GM21723 (cell line): Measurements from ENCODE around the gene PSTPIP2.

Experiments
- ATAC-seq: cut with Tn5 transposase; IDR thresholded peaks from one replicate; pipeline ENCODE4 v1.9.1; 2021; ENCODE audit warnings: mild to moderate bottlenecking, moderate library complexity; ENCODE audit not compliant: unreplicated experiment

PSTPIP2 gene

DNA sequence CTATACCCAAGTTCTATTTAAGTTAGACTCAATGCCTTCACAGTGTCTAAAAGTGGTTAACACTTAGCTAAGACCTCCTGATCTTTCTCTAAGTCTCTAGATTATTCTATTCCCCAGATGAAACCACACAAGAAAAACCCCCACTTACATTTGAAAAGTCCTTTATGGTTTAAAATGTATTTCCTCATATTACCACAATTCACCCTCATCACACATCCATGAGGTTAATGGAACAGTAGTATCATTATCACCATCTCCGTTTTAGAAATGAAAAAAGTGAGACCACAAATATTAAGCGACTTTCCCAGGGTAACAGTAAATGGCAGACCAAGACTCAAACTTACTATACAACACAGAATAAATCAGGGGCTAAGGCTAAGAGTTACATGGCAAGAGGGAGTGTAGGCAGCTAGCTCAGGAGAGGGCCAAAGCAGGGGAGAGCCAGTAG is 133.5 kb downstream of the PSTPIP2 start:
- ATAC-seq = no peak

DNA sequence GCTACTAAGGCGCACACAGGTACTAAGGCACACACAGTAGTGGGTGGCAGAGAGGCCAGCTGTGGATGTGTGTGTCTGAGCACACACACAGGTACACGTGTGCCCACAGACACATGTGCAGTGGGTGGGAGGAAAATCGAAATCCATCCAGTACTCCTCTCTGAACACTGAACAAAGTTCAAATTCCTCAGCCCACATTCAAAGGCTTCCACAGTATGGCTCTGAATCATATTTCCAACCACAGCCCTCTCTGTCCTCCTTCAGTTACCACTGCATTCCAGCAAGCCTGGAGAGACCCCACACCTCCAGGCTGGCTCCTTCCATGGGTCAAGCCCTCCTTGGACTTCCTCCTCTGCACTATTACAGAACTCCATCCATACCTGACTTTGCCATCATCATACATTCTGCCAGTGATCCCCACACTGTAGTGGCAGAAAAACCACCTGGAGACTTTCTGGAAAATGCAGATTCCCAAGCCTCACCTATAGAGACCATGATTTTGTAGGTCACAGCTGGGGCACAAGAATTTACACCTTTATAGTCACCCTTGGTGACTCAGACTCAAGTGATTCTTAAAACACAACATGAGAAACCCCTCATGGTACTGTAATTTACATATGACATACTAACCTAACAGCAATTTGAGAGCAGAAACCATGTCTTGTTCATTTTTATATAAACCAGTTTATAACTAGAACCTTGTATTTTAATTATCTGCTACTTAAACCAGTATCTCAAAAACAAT is 136.3 kb downstream of the PSTPIP2 start:
- ATAC-seq = no peak
